HEK293 (cell line): Measurements from ENCODE around the gene MIB2.

Experiments
- CTCF ChIA-PET: fragments of 350-600 bp; formaldehyde crosslinking; extraction: SDS; loops from one replicate; lab custom pipeline; 2021; ENCODE audit warnings: antibody characterized with exemption; lab: Yijun Ruan, JAX
- POLR2A ChIA-PET: fragments of 300-600 bp; formaldehyde crosslinking; extraction: SDS; loops from one replicate; lab custom pipeline; 2020; ENCODE audit warnings: antibody characterized with exemption, inconsistent platforms; lab: Yijun Ruan, JAX
- H3K27ac ChIP-seq: fragments of 200-500 bp; sonication (Bioruptor generic); 2 replicates; pipeline ENCODE4 v1.5.1; 2014; ENCODE audit warnings: low read depth, low read length, control low read depth, inconsistent platforms; ENCODE audit errors: extremely low read depth
- H3K36me3 ChIP-seq, 2 experiments: fragments of 200-500 bp in 1 of 2; sonication (Bioruptor generic) in 1 of 2; 1 replicate in 1 of 2; 2 replicates in 1 of 2; pipeline ENCODE4 v1.5.1; 2014 to 2017; ENCODE audit warnings: inconsistent platforms in 2 of 2, low read length in 2 of 2; ENCODE audit not compliant: control insufficient read depth in 2 of 2, insufficient read depth in 1 of 2
- H3K4me1 ChIP-seq: fragments of 200-500 bp; sonication (Bioruptor generic); 2 replicates; pipeline ENCODE4 v1.5.1; 2014; ENCODE audit warnings: mild to moderate bottlenecking, low read length, inconsistent platforms; ENCODE audit not compliant: control insufficient read depth, insufficient read depth
- H3K4me3 ChIP-seq: 2 replicates; pipeline ENCODE4 v1.5.1; 2011; ENCODE audit warnings: low read depth, mild to moderate bottlenecking, control low read depth, low read length, moderate library complexity
- H3K9me3 ChIP-seq: fragments of 200-500 bp; sonication (Bioruptor generic); 2 replicates; pipeline ENCODE4 v1.5.1; 2014; ENCODE audit warnings: low read depth, low read length, inconsistent platforms; ENCODE audit not compliant: control insufficient read depth, insufficient read depth
- HOXD13 ChIP-seq: sonication (generic); formaldehyde crosslinking; IDR thresholded peaks from 2 replicates; pipeline ENCODE4 v1.8.0; 2022; ENCODE audit warnings: missing genetic modification reagents, borderline replicate concordance
- ZBTB1 ChIP-seq: fragments of 450-650 bp; formaldehyde crosslinking; IDR thresholded peaks from 2 replicates; pipeline ENCODE4 v1.5.1; 2016; ENCODE audit warnings: missing biosample characterization, missing genetic modification characterization
- ZBTB8A ChIP-seq: fragments of 450-650 bp; formaldehyde crosslinking; IDR thresholded peaks from 2 replicates; pipeline ENCODE4 v1.5.1; 2016; ENCODE audit warnings: missing biosample characterization, missing genetic modification characterization
- ZFP37 ChIP-seq: fragments of 450-650 bp; formaldehyde crosslinking; IDR thresholded peaks from 2 replicates; pipeline ENCODE4 v1.5.1; 2016; ENCODE audit warnings: missing biosample characterization, missing genetic modification characterization
- ZNF335 ChIP-seq: fragments of 450-650 bp; formaldehyde crosslinking; conservative IDR thresholded peaks from 2 replicates; pipeline ENCODE4 v1.5.1; 2016; ENCODE audit warnings: missing biosample characterization, missing genetic modification characterization
- ZNF423 ChIP-seq: fragments of 450-650 bp; formaldehyde crosslinking; IDR thresholded peaks from 2 replicates; pipeline ENCODE4 v1.5.1; 2016; ENCODE audit warnings: missing biosample characterization, missing genetic modification characterization
- ZNF529 ChIP-seq: fragments of 450-650 bp; formaldehyde crosslinking; IDR thresholded peaks from 2 replicates; pipeline ENCODE4 v1.5.1; 2017; ENCODE audit warnings: missing genetic modification characterization, missing biosample characterization; ENCODE audit not compliant: insufficient replicate concordance
- ZNF530 ChIP-seq: fragments of 450-650 bp; formaldehyde crosslinking; IDR thresholded peaks from 2 replicates; pipeline ENCODE4 v1.5.1; 2016; ENCODE audit warnings: low read depth, missing biosample characterization, missing genetic modification characterization
- ZNF558 ChIP-seq: fragments of 450-650 bp; formaldehyde crosslinking; IDR thresholded peaks from 2 replicates; pipeline ENCODE4 v1.5.1; 2016; ENCODE audit warnings: missing biosample characterization, missing genetic modification characterization
- ZNF660 ChIP-seq: fragments of 450-650 bp; IDR thresholded peaks from 2 replicates; pipeline ENCODE4 v1.5.1; 2018; ENCODE audit warnings: missing biosample characterization, mild to moderate bottlenecking, missing genetic modification characterization
- TF ChIP-seq, protein P1 (sequence below): fragments of 450-650 bp; formaldehyde crosslinking; IDR thresholded peaks from 2 replicates; pipeline ENCODE4 v1.5.1; 2016; ENCODE audit warnings: missing biosample characterization, missing genetic modification characterization
- TF ChIP-seq, protein P2 (sequence below): fragments of 450-650 bp; formaldehyde crosslinking; conservative IDR thresholded peaks from 2 replicates; pipeline ENCODE4 v1.5.1; 2016; ENCODE audit warnings: low read depth, missing biosample characterization, missing genetic modification characterization
- TF ChIP-seq, protein P3 (sequence below): fragments of 450-650 bp; formaldehyde crosslinking; IDR thresholded peaks from 2 replicates; pipeline ENCODE4 v1.5.1; 2016; ENCODE audit warnings: missing biosample characterization, missing genetic modification characterization, borderline replicate concordance
- TF ChIP-seq, protein P4 (sequence below): fragments of 450-650 bp; IDR thresholded peaks from 2 replicates; pipeline ENCODE4 v1.5.1; 2018; ENCODE audit warnings: missing biosample characterization, mild to moderate bottlenecking, missing genetic modification characterization
- TF ChIP-seq, protein P5 (sequence below): fragments of 450-650 bp; formaldehyde crosslinking; IDR thresholded peaks from 2 replicates; pipeline ENCODE4 v1.5.1; 2017; ENCODE audit warnings: missing biosample characterization, missing genetic modification characterization

The MIB2 gene

DNA sequence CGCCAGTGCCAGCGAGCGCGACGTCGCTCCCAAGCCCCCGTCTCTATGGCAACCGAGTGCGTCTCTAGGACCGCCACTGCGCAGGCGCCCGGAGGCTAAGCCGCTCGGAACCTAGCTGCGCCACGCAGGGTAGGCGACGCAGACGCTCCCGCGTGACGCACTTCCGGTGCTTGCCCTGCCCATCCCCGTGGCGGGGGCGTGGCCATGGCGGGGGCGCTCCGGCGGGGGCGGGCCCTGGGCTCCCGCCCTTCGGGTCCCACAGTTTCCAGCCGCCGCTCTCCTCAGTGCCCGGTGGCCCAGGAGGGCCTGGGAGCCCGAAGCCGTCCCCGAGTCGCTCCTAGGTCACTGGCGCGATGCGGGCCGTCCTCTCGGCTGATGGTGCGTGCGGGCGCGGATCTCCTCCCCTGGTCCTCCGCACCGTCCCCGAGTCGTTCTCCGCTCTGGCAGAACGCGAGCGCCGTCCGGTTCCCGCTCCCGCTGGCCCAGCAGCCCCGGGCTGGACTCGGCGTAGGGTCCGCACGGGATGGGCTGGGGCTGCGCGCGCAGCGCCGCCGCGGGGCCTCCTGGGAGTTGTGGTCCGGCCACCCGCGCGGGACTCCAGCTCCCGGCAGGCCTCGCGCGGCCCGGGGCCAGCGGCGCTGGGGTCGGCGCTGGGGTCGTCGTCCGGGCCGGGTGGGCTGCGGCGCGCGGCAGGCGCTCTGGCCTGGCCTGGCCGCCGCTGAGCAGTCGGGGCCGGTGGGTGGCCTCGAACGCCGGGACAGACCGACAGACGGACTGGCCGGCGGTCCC lies at the start of gene MIB2 (continued):
- 0 out of 2 replicates have a peak, but pooled peaks have one; percentile 50 for TF ChIP-seq ZNF660 (tag by site-specific recombination)
- 0 out of 2 replicates have a peak, but pooled peaks have one; percentile 38 for TF ChIP-seq ZNF423 (tag by site-specific recombination)
- TF ChIP-seq, protein P1, sequence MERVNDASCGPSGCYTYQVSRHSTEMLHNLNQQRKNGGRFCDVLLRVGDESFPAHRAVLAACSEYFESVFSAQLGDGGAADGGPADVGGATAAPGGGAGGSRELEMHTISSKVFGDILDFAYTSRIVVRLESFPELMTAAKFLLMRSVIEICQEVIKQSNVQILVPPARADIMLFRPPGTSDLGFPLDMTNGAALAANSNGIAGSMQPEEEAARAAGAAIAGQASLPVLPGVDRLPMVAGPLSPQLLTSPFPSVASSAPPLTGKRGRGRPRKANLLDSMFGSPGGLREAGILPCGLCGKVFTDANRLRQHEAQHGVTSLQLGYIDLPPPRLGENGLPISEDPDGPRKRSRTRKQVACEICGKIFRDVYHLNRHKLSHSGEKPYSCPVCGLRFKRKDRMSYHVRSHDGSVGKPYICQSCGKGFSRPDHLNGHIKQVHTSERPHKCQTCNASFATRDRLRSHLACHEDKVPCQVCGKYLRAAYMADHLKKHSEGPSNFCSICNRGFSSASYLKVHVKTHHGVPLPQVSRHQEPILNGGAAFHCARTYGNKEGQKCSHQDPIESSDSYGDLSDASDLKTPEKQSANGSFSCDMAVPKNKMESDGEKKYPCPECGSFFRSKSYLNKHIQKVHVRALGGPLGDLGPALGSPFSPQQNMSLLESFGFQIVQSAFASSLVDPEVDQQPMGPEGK (tag by site-specific recombination) = peak; percentile 99
- TF ChIP-seq, protein P2, sequence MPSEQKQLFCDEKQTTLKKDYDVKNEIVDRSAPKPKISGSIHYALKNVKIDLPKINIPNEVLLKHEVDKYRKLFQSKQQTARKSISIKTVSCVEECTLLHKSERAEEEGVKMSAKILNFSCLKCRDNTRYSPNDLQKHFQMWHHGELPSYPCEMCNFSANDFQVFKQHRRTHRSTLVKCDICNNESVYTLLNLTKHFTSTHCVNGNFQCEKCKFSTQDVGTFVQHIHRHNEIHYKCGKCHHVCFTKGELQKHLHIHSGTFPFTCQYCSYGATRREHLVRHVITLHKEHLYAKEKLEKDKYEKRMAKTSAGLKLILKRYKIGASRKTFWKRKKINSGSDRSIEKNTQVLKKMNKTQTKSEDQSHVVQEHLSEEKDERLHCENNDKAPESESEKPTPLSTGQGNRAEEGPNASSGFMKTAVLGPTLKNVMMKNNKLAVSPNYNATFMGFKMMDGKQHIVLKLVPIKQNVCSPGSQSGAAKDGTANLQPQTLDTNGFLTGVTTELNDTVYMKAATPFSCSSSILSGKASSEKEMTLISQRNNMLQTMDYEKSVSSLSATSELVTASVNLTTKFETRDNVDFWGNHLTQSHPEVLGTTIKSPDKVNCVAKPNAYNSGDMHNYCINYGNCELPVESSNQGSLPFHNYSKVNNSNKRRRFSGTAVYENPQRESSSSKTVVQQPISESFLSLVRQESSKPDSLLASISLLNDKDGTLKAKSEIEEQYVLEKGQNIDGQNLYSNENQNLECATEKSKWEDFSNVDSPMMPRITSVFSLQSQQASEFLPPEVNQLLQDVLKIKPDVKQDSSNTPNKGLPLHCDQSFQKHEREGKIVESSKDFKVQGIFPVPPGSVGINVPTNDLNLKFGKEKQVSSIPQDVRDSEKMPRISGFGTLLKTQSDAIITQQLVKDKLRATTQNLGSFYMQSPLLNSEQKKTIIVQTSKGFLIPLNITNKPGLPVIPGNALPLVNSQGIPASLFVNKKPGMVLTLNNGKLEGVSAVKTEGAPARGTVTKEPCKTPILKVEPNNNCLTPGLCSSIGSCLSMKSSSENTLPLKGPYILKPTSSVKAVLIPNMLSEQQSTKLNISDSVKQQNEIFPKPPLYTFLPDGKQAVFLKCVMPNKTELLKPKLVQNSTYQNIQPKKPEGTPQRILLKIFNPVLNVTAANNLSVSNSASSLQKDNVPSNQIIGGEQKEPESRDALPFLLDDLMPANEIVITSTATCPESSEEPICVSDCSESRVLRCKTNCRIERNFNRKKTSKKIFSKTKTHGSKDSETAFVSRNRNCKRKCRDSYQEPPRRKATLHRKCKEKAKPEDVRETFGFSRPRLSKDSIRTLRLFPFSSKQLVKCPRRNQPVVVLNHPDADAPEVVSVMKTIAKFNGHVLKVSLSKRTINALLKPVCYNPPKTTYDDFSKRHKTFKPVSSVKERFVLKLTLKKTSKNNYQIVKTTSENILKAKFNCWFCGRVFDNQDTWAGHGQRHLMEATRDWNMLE (tag by site-specific recombination) = peak; percentile 10; the same call in 1 of the 2 replicates
- TF ChIP-seq, protein P3, sequence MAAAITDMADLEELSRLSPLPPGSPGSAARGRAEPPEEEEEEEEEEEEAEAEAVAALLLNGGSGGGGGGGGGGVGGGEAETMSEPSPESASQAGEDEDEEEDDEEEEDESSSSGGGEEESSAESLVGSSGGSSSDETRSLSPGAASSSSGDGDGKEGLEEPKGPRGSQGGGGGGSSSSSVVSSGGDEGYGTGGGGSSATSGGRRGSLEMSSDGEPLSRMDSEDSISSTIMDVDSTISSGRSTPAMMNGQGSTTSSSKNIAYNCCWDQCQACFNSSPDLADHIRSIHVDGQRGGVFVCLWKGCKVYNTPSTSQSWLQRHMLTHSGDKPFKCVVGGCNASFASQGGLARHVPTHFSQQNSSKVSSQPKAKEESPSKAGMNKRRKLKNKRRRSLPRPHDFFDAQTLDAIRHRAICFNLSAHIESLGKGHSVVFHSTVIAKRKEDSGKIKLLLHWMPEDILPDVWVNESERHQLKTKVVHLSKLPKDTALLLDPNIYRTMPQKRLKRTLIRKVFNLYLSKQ (tag by site-specific recombination) = no peak
- TF ChIP-seq ZFP37 (tag by site-specific recombination) = peak; percentile 89; the same call in 1 of the 2 replicates
- TF ChIP-seq ZNF335 (tag by site-specific recombination) = peak; percentile 96
- 0 out of 2 replicates have a peak, but pooled peaks have one; percentile 31 for TF ChIP-seq ZBTB1 (tag by site-specific recombination)
- TF ChIP-seq ZNF529 (tag by site-specific recombination) = no peak
- no peak for TF ChIP-seq ZNF530
- no peak for TF ChIP-seq ZNF558 (tag by site-specific recombination)
- TF ChIP-seq, protein P4, sequence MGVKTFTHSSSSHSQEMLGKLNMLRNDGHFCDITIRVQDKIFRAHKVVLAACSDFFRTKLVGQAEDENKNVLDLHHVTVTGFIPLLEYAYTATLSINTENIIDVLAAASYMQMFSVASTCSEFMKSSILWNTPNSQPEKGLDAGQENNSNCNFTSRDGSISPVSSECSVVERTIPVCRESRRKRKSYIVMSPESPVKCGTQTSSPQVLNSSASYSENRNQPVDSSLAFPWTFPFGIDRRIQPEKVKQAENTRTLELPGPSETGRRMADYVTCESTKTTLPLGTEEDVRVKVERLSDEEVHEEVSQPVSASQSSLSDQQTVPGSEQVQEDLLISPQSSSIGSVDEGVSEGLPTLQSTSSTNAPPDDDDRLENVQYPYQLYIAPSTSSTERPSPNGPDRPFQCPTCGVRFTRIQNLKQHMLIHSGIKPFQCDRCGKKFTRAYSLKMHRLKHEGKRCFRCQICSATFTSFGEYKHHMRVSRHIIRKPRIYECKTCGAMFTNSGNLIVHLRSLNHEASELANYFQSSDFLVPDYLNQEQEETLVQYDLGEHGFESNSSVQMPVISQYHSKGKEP (tag by site-specific recombination) = no peak; the same call in 1 of the 2 replicates

DNA sequence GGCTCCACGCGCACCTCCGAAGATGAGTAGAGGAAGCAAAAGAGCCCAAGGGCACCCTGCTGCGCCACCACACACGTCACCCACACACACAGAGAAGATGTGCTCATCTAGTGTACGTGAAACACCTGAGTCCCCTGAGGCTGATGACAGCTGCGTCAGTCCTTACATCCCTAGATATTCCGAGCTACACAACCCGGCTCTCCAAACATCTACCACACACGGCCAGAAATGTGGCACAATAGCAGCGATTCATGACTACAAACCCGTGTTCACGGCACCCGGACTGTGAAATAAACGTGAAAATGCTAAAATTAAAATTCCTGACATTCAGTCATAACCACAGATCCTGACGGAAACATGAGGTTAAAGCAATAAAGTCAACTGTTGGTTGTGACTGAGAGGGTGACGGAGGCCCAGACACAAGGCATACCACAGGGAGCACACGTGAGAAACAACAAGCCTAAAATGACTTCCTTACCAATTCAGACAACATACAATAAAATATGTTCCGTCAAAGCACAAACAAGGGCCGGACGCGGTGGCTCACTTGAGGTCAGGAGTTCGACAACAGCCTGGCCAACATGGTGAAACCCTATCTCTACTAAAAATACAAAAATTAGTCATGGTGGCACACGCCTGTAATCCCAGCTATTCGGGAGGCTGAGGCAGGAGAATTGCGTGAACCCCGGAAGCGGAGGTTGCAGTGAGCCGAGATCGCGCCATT lies 48.0 kb upstream of the MIB2 start:
- Histone ChIP-seq H3K9me3 (no peaks in the 10 kb centered on the region), H3K27ac (no peak overlapping the region), H3K4me3 (no peak overlapping the region), H3K4me1 (no peaks in the 10 kb centered on the region), H3K36me3 (peaks cover 20 to 70% of the 10 kb centered on the region in 2 experiments; a peak in 2 of 3 replicates)
- ChIA-PET POLR2A (interaction anchor here (1.1 to 1.6 kb wide), 2 partner anchors 11 to 48 kb away, joined by 4 read pairs; partner anchors contain the start of gene MIB2), CTCF (no interaction called here)
- TF ChIP-seq, protein P5, sequence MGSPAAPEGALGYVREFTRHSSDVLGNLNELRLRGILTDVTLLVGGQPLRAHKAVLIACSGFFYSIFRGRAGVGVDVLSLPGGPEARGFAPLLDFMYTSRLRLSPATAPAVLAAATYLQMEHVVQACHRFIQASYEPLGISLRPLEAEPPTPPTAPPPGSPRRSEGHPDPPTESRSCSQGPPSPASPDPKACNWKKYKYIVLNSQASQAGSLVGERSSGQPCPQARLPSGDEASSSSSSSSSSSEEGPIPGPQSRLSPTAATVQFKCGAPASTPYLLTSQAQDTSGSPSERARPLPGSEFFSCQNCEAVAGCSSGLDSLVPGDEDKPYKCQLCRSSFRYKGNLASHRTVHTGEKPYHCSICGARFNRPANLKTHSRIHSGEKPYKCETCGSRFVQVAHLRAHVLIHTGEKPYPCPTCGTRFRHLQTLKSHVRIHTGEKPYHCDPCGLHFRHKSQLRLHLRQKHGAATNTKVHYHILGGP (tag by site-specific recombination) = no peak
- TF ChIP-seq HOXD13 (no peak), ZBTB8A (tag by site-specific recombination) (no peak)
- TF ChIP-seq, protein P2 (tag by site-specific recombination) = no peak
